ENCODE results near the gene CUBN.
"Not testable (repeated sequence)": the region's sequence is repeated elsewhere in the genome, so short reads cannot be mapped to it uniquely, and the experiment has no call there.

The CUBN gene

DNA sequence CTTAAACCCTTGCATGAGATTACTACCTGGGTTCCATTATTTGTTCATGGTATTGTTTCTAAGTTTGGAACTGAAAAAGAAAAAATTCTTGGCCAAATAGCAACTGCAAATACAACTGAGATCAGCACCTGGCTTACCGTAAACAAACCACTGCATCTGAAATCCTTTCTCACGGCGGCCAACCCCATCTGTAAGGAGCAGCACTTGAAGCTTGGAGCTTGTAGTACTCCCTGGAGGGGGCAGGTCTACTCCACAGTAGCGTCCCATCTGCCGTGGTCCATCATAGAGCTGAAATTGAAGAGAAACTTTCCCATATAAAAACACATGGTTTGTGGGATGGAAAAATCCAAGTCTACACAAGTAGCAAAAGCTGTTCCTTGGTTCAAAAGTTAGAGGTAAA lies 109.9 kb downstream of the CUBN start:
- Histone ChIP-seq H3K9me3 (ENCODE audit: low read length) (peaks cover 10% of the 10 kb centered on the region), H3K36me3 (ENCODE audit: insufficient read depth, low read length) (no peaks in the 10 kb centered on the region), H3K27me3 (ENCODE audit: insufficient read depth, low read length) (no peaks in the 10 kb centered on the region), H3K4me3 (ENCODE audit: low read length) (no peak overlapping the region), H2AFZ (ENCODE audit: low read depth, low read length) (no peak overlapping the region), H3K4me1 (ENCODE audit: insufficient read depth, low read length) (peaks cover 37% of the 10 kb centered on the region)

DNA sequence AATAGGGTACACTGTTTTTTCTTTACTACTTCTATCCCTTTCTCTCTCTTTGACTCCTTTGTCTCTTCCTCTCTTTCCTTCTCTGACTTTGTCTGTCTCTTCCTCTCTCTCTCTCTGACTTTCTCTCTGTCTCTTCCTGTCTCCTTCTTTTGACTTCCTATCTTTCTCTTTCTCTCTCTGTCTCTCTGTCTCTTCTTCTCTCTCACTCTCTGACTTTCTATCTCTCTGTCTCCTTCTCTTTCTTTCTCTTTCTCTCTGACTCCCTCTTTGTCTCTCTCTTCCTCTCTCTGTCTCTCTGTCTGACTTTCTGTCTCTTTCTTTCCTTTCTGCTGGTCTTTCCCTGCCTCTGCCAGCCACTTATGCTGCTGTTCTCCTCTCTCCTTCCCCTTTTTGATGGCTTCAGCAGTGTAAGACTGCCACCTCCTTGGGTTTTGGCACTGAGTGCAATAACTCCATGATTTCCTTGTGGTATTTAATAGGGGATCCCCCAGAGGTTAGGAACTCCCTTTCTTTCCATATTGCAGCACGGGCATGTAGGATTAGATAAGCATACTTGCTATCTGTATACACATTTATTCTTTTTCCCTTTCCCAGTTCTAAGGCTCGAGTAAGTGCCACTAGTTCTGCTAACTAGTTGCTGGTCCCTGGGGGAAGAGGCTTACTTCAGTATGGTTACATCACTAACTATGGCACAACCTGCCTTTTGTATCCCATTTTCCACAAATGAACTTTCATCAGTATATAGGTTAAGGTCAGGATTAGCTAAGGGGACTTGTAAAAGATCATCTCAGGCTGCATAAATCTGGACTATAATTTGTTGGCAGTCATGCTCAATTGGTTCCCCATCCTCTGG lies 116.3 kb downstream of the CUBN start:
- not testable (repeated sequence) for H3K27me3 ChIP-seq (ENCODE audit: insufficient read depth, low read length); H2AFZ ChIP-seq (ENCODE audit: low read depth, low read length); H3K36me3 ChIP-seq (ENCODE audit: insufficient read depth, low read length); H3K9me3 ChIP-seq (ENCODE audit: low read length); H3K4me3 ChIP-seq (ENCODE audit: low read length)
- H3K4me1 ChIP-seq (ENCODE audit: insufficient read depth, low read length): peaks cover 22% of the 10 kb centered on the region

DNA sequence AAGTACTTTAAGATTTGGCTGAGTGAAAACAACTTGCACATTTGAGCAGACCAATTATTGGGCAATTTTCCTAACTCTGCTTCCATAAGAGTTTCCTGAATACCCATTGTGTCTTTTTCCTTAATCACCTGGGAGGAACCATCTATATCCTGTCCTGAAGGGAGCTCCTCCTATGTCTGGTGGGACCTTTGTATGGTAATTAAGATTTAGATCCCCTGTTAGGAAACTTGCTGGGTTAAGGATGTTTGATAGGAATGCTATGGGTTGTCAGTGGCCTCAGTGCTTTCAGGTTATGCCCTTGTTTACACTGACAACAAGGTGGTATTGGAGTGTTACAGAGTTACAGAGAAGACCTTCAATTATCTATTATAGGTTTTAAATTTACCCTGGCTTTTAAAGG lies 116.9 kb downstream of the CUBN start:
- not testable (repeated sequence) for H3K4me3 ChIP-seq (ENCODE audit: low read length); H3K36me3 ChIP-seq (ENCODE audit: insufficient read depth, low read length); H3K27me3 ChIP-seq (ENCODE audit: insufficient read depth, low read length); H2AFZ ChIP-seq (ENCODE audit: low read depth, low read length); H3K9me3 ChIP-seq (ENCODE audit: low read length)
- peaks cover 28% of the 10 kb centered on the region for H3K4me1 ChIP-seq (ENCODE audit: insufficient read depth, low read length)

DNA sequence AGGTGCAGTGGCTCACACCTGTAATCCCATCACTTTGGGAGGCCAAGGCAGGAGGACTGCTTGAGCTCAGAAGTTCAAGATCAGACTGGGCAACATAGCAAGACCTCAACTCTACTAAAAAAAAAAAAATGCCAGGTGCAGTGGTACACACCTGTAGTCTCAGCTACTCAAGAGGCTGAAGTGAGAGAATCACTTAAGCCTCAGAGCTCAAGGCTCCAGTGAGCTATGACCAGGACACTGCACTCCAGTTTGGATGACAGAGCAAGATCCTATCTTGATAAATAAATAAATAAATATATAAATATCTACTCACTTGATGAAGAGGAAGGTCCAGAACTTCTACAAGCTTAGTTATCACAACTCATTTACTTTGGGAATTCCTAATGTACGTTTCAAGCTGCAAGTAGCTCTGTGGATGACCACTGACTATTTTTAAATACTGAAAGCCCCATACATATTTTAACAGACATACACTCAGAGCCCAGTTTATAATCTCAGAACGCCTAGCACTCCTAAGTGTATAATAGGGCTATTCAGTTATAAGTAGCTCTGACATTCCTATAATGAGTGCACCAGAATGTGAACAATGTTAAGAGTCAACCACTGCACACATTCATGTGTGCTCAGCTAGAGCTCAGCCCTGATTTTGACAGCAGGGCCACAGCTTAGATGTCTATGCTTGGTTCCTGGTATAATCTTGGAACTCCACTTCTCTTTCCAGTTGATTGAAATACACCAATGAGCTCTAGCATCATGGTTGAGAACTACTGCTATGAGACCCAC lies 119.1 kb downstream of the CUBN start:
- H3K27me3 ChIP-seq (ENCODE audit: insufficient read depth, low read length): no peaks in the 10 kb centered on the region
- no peak overlapping the region for H2AFZ ChIP-seq (ENCODE audit: low read depth, low read length)
- no peaks in the 10 kb centered on the region for H3K36me3 ChIP-seq (ENCODE audit: insufficient read depth, low read length)
- peaks cover 3% of the 10 kb centered on the region for H3K9me3 ChIP-seq (ENCODE audit: low read length)
- peaks cover 43% of the 10 kb centered on the region for H3K4me1 ChIP-seq (ENCODE audit: insufficient read depth, low read length)
- no peak overlapping the region for H3K4me3 ChIP-seq (ENCODE audit: low read length)

DNA sequence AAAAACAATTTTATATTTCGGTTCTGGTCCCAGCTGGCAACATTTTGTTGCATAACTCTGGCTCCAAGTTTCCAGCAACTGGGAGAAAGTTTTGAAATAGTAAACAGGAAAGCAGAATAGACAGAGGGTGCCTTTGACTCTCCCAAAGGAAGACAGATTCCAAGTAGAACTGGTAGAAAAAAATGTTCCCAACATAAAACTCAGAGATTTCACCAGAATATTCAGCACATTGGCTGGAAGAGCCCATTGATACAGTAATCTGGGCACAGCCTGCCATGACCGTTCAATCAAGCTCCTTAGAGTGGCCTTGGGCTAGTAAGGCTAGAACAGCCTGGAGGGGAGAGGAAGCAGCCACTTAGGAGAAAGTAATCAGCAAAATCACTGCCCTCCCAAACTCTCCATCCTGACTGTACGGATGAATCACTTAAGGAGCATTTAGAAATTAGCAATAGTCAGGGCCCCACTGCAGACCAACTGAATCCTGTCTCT lies 120.4 kb downstream of the CUBN start:
- Histone ChIP-seq H3K4me3 (ENCODE audit: low read length) (no peak overlapping the region), H3K4me1 (ENCODE audit: insufficient read depth, low read length) (peaks cover 51% of the 10 kb centered on the region), H3K9me3 (ENCODE audit: low read length) (peaks cover 3% of the 10 kb centered on the region), H3K36me3 (ENCODE audit: insufficient read depth, low read length) (no peaks in the 10 kb centered on the region), H3K27me3 (ENCODE audit: insufficient read depth, low read length) (no peaks in the 10 kb centered on the region), H2AFZ (ENCODE audit: low read depth, low read length) (no peak overlapping the region)

DNA sequence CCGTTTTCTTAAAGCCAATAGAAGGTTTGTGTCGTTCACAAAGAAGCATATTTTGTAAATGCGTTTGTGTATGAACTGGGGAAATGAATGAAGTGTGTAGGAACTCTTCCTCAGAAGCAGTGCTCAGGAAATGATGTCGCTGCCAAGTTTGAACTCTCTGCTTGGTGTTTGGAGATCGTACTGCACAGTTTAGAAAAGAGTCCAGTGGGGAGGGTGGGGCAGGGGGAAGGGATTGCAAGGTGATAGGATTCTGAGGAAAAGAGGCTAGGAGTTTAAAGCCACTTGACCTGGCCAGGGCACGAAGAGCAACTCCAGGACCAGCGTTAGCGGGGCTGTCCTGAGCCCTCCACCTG lies 122.2 kb downstream of the CUBN start:
- Histone ChIP-seq H3K4me1 (ENCODE audit: insufficient read depth, low read length) (peaks cover 64% of the 10 kb centered on the region), H3K4me3 (ENCODE audit: low read length) (peak overlapping the region; percentile 26)

DNA sequence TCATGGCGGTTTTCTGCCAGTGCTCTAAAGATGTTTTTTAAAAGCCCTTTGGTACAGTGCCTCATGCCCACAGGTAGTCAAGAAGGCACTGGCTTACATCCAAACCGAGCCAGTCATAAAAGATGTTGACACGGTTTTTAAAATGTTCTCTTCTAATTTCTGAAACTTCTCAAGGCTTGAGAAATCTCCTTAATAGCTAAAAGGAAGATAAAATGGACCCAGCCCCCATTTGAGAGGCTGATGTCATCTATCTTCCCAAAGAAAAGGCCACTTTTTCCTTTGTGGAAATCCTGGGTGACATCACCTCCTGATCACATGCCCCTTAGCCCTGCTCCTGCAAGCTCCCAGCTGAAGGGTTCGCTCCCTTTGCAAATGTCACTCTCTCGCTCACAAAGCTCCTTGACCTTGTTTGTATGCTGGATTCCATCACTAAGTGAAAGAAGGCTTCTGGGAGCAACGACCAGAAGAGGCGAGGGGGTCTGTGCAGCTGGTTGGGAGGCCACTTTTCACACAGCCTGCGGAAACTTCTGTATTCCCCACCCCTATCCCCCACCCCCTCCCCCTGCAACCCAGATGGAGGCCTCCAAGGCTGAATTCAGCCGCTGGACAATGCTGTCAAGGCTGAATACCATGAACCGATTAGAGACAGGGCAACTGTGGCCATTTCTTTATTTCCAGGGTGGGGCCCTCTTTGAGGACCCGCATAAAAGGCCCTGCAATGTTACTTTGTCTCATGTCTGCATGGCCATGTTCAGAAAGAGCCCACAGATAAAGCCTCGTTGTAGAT lies 122.8 kb downstream of the CUBN start:
- H3K27me3 ChIP-seq (ENCODE audit: insufficient read depth, low read length): no peaks in the 10 kb centered on the region
- H3K36me3 ChIP-seq (ENCODE audit: insufficient read depth, low read length): no peaks in the 10 kb centered on the region
- H2AFZ ChIP-seq (ENCODE audit: low read depth, low read length): no peak overlapping the region
- H3K9me3 ChIP-seq (ENCODE audit: low read length): peaks cover 3% of the 10 kb centered on the region
- H3K4me1 ChIP-seq (ENCODE audit: insufficient read depth, low read length): peaks cover 69% of the 10 kb centered on the region
- peak overlapping the region; percentile 21 for H3K4me3 ChIP-seq (ENCODE audit: low read length)

More for the DNA sequence above, 122.2 kb downstream of the CUBN start:
- no peak overlapping the region for H2AFZ ChIP-seq (ENCODE audit: low read depth, low read length)
- peaks cover 3% of the 10 kb centered on the region for H3K9me3 ChIP-seq (ENCODE audit: low read length)
- H3K27me3 ChIP-seq (ENCODE audit: insufficient read depth, low read length): no peaks in the 10 kb centered on the region
- H3K36me3 ChIP-seq (ENCODE audit: insufficient read depth, low read length): no peaks in the 10 kb centered on the region

DNA sequence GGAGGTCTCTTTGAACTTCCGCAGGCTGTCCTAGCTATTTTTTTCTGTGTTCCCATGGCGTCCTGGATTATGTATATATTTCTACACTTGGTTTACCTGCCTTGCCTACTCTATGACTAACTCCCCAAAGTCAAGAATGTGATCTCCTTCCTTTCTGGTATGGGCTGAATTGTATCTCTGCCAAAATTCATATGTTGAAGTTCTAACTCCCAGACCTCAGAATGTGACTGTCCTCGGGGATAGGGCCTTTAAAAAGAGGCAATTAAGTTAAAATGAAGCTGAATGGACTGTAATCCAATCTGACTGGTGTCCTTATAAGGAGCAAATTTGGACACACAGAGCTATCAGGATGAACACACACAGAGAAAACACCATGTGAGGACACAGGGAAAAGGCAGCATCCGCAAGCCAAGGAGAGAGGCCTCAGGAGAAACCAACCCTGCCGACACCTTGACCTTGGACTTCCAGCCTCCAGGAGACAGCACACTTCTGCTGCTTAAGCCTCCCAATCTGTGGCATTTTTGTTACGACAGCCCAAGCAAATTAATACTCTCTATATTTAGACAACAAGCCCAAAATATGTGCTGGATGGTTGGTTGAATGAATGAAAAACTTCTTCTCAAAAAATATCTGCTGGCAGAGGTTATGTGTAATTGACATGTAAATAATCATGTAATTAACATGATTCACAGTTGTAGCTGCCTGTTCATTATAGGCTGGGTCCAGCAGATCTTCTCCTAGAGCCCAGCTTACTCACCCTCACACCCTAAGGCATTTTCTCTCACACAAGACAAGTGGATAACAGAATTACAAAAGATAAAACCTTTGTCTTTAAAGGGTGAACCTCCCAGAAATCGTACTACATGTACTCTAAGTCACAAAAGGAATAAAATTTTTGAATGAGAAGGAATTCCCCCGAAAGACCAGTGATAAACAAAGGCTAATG lies 123.7 kb downstream of the CUBN start:
- H3K27me3 ChIP-seq (ENCODE audit: insufficient read depth, low read length): no peaks in the 10 kb centered on the region
- H3K36me3 ChIP-seq (ENCODE audit: insufficient read depth, low read length): no peaks in the 10 kb centered on the region
- peaks cover 72% of the 10 kb centered on the region for H3K4me1 ChIP-seq (ENCODE audit: insufficient read depth, low read length)
- peaks cover 1% of the 10 kb centered on the region for H3K9me3 ChIP-seq (ENCODE audit: low read length)
- H3K4me3 ChIP-seq (ENCODE audit: low read length): peak overlapping the region; percentile 5
- H2AFZ ChIP-seq (ENCODE audit: low read depth, low read length): no peak overlapping the region

DNA sequence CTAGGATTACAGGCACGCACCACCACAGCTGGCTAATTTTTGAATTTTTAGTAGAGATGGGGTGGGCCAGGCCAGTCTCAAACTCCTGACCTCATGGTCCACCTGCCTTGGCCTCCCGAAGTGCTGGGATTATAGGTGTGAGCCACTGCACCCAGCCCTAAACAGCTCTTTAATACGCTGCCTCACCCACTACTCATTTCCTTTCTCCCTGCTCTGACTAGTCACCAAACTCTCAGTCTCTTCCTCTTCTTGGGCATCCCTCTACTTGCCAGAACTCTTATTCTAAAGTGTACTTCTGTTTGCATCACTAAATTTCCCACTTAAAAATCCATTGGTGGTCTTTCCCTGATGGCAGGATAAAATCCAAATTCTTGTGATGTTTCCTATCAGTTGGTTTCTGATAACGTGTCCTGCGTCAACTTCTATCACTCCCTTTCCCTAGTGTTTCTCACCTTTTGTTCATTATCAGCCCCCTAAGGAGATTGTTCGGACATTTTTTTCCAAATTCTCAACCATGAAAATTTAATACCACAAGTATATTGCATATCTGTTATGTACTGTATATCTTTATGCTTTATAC lies 124.7 kb downstream of the CUBN start:
- no peaks in the 10 kb centered on the region for H3K27me3 ChIP-seq (ENCODE audit: insufficient read depth, low read length)
- H3K4me1 ChIP-seq (ENCODE audit: insufficient read depth, low read length): peaks cover 69% of the 10 kb centered on the region
- no peaks in the 10 kb centered on the region for H3K36me3 ChIP-seq (ENCODE audit: insufficient read depth, low read length)
- H3K4me3 ChIP-seq (ENCODE audit: low read length): no peak overlapping the region
- H2AFZ ChIP-seq (ENCODE audit: low read depth, low read length): no peak overlapping the region
- peaks cover 2% of the 10 kb centered on the region for H3K9me3 ChIP-seq (ENCODE audit: low read length)

DNA sequence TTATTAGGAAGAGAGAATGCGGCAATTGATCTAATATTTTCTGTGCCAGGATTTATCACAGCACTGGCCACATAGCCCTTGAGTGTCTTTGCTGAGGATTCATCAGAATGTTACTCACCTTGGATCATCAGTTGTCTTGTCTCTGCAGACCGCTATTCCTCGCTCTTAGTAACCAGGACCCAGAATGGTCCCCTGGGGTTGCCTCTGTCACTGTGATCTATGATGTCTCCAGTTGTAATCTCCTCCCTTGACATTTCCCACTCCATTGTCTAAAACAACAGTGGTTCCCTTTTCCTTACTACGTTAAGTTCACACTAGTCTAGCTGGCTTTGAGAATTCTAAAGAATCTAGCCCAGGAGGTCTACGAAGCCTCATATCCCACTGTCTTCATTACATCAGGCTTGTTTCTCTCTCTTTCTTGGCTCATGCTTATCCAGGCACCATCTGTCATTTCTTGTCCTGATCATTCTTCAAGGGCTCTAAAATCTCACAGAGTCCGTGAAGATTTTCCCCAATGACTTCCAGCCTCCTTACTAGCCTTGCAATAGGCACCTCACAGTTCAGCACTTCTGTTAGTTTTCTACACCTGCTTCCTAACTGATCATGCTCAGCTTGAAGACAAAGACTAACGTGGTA lies 125.8 kb downstream of the CUBN start:
- no peak overlapping the region for H2AFZ ChIP-seq (ENCODE audit: low read depth, low read length)
- peaks cover 2% of the 10 kb centered on the region for H3K9me3 ChIP-seq (ENCODE audit: low read length)
- peaks cover 58% of the 10 kb centered on the region for H3K4me1 ChIP-seq (ENCODE audit: insufficient read depth, low read length)
- H3K36me3 ChIP-seq (ENCODE audit: insufficient read depth, low read length): no peaks in the 10 kb centered on the region
- no peak overlapping the region for H3K4me3 ChIP-seq (ENCODE audit: low read length)
- H3K27me3 ChIP-seq (ENCODE audit: insufficient read depth, low read length): no peaks in the 10 kb centered on the region

DNA sequence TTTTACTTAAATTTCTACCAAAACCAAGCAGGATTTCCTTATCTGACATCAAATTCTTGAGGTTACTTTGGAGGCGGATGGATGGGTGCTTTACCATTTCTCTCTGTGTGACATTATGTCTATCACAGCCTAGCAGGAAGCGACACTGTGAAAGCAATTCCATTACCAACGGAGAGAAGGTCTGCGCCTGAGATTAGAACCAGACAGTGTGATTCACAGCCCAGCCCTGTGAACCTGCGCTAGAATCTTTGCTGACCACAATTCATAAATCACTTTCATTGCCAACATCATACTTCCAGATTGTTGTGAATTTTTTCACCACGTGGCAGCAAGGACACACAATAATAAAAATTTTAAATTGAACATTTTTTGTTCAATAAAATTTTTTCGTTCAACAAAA lies 126.5 kb downstream of the CUBN start:
- Histone ChIP-seq H3K9me3 (ENCODE audit: low read length) (peaks cover 5% of the 10 kb centered on the region), H3K4me1 (ENCODE audit: insufficient read depth, low read length) (peaks cover 52% of the 10 kb centered on the region), H3K4me3 (ENCODE audit: low read length) (no peak overlapping the region), H2AFZ (ENCODE audit: low read depth, low read length) (no peak overlapping the region), H3K27me3 (ENCODE audit: insufficient read depth, low read length) (no peaks in the 10 kb centered on the region), H3K36me3 (ENCODE audit: insufficient read depth, low read length) (no peaks in the 10 kb centered on the region)
